Hematopoietic multipotent progenitor cell (in vitro differentiated cells): ENCODE results near the gene LTBP1. TPM values are rescaled to one million over a fixed set of nuclear protein-coding genes. Genes with fewer than 3 reads are reported as not detected.

Experiments
- DNase-seq, 3 donors: peaks; one replicate each; pipeline ENCODE4 v3.0.0-alpha.2; 2011 to 2015; ENCODE audit warnings: low read depth in 2 of 3, low spot score in 2 of 3
- total RNA-seq: library from RNA; depleted of rRNA; stranded (reverse); fragments of >200 nt; gene quantifications from one replicate; pipeline ENCODE4 v1.2.3, GENCODE V29; 2012

The LTBP1 gene
- total RNA-seq, 1 donor, result 4.3 TPM

GRCh38 chr2:33069894-33070651, 123.3 kb downstream of the LTBP1 start:
- DNase-seq, result no peak

- DNase-seq, result no peak
Observed at GRCh38 chr2:33071591-33071990, 124.8 kb downstream of the LTBP1 start.

- DNase-seq, result no peak
Observed at GRCh38 chr2:33072614-33073013, 125.9 kb downstream of the LTBP1 start.

GRCh38 chr2:33073018-33073417, 126.3 kb downstream of the LTBP1 start:
- DNase-seq, result no peak

GRCh38 chr2:33074197-33074596, 127.4 kb downstream of the LTBP1 start:
- no peak for DNase-seq

- no peak for DNase-seq
Observed at GRCh38 chr2:33077311-33077710, 130.6 kb downstream of the LTBP1 start.

- peak in 1 of 3 donors; percentile 66 for DNase-seq
Observed at GRCh38 chr2:33077844-33078243, 131.1 kb downstream of the LTBP1 start.

GRCh38 chr2:33081691-33082090, 134.9 kb downstream of the LTBP1 start:
- no peak for DNase-seq

GRCh38 chr2:33083699-33084387, 137.1 kb downstream of the LTBP1 start:
- DNase-seq, result peak in 1 of 3 donors; percentile 26

- DNase-seq, result no peak
Observed at GRCh38 chr2:33084433-33084832, 137.7 kb downstream of the LTBP1 start.

GRCh38 chr2:33085646-33086045, 138.9 kb downstream of the LTBP1 start:
- no peak for DNase-seq

- DNase-seq, result no peak
Observed at GRCh38 chr2:33086400-33087015, 139.8 kb downstream of the LTBP1 start.

- no peak for DNase-seq
Observed at GRCh38 chr2:33090553-33091134, 143.9 kb downstream of the LTBP1 start.

- no peak for DNase-seq
Observed at GRCh38 chr2:33091541-33092123, 144.9 kb downstream of the LTBP1 start.

- DNase-seq, result no peak
Observed at GRCh38 chr2:33093283-33093993, 146.7 kb downstream of the LTBP1 start.

GRCh38 chr2:33094303-33094702, 147.6 kb downstream of the LTBP1 start:
- DNase-seq, result no peak

- DNase-seq, result no peak
Observed at GRCh38 chr2:33099989-33100388, 153.2 kb downstream of the LTBP1 start.

- DNase-seq, result no peak
Observed at GRCh38 chr2:33100921-33101320, 154.2 kb downstream of the LTBP1 start.

- no peak for DNase-seq
Observed at GRCh38 chr2:33104052-33104623, 157.4 kb downstream of the LTBP1 start.

- DNase-seq, result no peak
Observed at GRCh38 chr2:33104726-33105125, 158.0 kb downstream of the LTBP1 start.
